Activated CD4-positive, alpha-beta T cell treated with anti-CD3 and anti-CD28 coated beads, Interleukin-2, Interleukin-6, amounts not matched to agents 100 ng/mL and 50 ng/mL, durations not matched to agents 16 hours and 8 hours (primary cell): ENCODE results near the gene HYDIN.

ENCODE experiments used
- DNase-seq: peaks from one replicate; pipeline ENCODE4 v3.0.0-alpha.2; 2020

Gene HYDIN

DNA sequence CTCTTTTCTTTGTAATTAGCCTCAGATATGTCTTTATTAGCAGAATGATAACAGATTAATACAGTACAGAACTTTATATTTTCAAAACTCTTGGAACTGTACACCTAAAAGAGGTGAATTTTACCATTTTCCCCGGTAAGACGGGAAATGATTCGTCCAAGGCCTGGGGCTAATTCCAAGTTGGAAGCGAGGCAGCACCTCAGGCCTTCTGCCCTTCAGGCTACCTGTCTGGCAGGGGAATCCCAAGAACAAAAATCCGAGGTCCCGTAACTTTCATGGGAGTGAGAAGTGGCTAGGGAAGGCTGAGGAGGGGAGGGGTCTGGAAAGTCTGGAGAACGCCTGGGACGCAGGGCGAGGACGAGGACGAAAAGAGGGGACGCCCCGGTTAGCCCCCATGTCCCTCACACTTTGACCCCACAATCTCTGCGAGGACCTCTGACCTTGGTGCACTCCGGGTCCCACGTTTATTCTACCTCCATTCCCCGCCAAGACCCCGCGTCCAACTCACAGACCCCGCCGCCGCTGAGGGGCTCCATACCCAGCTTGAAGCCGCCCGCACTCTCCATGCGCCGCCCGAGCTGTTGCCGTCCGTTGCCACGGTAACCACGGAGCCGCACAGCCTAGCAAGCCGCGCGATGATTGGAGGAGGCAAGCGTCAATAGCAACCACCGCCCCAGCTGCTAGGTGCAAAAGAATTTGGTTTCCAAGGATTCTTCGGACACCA lies at the start of gene HYDIN:
Gene HYDIN (minus strand): TSS at position 601 of the 724 bp plus-strand sequence. CDS start 43,827 bp downstream, outside the sequence.
- DNase-seq = peak; percentile 25

DNA sequence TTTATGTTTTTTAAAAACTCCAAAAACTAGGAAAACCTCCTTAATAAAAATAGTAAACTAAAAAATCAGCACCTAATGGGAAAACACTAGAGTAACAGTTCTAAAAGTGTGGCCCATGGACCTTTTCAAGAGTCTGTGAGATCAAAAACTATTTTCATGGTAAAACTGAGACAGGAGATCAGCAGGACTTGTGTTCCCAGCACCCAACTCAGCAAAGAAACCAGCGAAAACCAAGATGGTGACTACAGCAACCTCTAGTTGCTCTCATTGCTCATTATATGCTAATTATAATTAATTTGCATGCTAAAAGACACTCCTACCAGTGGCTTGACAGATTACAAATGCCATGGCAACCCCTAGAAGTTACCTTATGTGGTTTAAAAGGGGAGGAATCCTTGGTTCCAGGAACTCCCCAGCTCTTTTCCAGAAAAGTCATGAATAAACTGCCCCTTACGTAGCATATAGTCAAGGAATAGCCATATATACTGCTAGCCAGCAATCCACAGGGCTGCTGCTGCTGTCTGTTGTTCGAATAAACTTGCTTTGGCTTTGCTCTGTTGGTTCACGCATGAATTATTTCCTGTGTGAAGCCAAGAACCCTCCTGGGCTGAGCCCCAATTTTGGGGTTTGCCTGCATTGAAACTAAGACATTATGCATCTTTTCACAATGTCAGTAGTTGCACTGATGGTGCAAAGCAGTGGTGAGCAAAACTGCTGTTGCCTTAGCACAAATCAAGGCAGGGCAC lies 46.2 kb upstream of the HYDIN start:
- no peak for DNase-seq

DNA sequence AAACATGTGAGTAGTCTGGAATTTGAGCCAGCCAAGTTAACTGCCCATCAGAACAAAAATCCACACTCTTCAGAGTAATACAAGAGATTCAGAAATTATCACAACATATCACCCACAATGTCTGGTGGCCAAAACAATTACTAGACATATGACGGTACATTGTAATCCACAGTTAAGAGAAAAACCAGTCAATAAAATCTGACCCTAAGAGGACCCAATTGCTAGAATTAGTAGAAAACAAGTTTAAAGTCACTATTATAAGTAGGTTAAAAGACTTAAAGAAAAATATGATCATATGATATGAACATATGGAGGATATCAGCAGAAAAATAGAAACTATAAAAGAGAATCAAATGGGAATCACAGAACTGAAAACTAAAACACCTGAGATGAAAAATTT lies 42.9 kb upstream of the HYDIN start:
- DNase-seq = no peak

DNA sequence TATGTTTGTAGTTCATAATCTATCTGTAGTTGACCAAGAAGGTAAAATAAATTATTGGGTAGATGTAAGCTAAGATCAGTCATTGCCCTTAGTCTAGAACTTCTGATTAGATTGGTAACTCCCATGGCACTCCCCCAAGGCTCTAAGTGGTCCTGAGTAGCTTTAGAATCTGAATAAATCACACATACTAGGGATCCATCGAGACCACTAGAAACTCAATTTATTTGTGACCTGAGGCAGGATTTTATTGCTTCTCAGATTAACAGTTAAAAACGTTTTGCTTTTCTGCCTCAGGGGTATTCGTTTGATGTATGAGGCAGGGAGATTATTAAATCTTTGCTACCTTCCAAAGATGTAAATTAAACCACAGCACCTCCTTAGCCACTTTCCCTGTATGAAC lies 33.8 kb upstream of the HYDIN start:
- DNase-seq = no peak

DNA sequence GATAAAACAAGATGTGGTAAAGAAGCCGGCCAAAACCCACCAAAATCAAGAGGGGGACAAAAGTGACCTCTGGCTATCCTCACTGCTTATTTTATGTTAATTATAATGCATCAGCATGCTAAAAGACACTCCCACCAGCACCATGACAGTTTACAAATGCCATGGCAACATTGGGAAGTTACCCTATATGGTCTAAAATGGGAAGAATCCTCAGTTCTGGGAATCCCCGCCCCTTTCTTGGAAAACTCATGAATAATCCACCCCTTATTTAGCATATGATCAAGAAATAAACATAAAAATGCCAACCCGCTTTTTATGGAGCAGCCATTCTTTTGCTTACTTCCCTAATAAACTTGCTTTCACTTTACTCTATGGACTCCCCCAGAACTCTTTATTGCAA lies 33.1 kb upstream of the HYDIN start:
- no peak for DNase-seq

DNA sequence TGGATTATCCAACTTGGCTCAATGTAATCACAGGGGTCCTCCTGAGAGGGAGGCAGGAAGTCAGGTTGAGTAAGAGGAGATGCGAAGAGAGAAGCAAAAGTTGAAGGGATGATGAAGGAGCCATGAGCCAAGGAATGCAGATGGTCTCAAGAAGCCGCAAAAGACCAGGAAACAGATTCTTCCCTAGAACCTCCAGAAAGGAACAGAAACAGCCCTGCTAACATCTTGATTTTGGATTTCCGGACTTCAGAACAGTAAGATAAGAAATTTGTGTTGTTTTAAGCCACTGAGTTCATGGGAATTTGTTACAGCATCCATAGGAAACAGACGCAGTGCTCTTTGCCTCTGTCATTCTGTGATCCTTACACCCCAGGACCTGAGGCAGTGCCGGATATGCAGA lies 31.9 kb upstream of the HYDIN start:
- DNase-seq = no peak

DNA sequence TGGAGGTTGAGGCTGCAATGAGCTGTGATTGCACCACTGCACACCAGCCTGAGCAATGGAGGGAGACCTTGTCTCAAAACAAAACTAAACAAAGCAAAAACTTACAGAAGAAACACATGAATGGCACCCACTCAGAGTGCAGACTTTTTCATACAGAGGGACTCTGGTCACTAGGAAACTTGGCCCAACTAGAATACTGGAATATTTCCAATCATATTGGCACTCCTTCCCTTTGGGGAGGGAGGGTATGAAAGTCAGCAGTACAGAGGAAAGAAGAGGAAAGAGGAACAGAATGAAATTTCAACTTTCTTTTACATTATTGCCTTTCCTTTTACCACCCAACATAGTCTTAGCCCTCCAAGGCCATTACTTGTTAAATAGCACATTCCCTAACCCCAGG lies 30.5 kb upstream of the HYDIN start:
- no peak for DNase-seq

DNA sequence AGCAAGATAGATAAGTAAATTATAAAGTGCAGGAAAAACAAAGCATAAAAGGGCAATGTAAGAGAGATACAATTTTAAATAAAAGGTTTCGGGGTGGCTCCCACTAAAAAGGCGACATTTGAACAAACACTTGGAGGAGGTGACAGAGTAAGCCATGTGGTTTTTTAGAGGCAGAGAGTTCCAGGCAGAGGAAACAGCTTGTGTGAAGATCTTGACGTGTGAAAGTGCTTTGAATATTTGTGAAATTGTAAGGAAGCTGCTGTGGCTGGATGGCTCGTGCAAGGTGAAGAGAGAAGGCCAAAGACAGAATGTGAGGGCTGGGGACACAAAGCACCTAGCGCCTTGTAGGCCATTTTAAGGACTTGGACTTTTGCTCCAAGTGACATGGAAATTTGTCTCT lies 28.6 kb upstream of the HYDIN start:
- DNase-seq = no peak

DNA sequence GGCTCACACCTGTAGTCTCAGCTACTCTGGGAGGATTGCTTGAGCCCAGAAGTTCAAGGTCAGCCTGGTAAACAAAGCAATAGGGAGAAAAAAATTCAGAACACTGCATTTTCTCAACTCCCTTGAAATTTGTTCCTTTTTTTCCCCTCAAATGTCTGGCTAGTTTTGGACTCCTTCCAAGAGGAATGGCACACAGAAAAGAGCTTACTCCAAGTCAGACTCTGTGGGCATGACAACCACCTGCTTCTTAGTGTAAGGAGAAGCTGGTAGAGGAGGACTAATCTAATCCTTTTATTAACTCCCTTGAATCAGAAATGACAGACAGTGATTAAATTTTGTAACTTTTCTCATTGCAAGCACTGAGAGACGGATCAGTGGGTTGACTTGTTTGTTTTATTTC lies 27.9 kb upstream of the HYDIN start:
- DNase-seq = no peak

DNA sequence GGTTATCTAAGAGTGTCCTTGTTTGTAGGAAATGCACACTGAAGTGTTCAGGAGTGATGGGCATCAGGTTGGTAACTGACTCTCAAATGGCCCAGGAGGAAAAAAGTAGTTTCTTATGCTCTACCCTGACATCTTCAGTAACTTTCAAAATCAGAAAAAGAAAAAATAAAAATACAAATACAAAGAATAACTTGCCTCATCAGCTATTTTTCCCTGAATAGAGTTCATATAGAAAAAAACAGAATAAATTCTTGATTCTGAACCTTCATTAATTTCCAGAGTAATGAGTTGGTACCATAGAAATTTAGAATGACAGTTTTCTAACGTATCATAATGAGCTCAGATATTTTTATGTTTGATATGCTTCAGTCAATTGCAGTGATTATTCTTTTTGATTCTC lies 27.2 kb upstream of the HYDIN start:
- DNase-seq = no peak

DNA sequence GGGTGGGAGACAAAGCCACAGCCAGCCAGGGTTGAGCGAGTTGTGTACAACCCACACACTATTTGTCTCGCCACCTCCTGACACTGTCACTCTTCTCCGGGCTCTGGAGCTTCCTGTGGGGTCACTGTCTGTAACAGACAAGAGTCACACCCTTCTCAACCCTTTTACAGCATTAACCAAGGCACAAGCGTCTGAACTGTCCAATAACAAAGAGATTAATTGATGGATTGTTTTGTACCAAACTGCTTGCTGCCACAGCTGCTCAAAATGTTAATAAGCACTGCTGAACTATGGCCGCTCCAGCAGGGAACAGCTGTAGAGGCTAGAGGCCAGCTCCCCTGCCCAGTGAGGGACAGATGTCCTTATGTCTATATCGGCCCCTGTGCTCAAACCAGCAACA lies 25.2 kb upstream of the HYDIN start:
- no peak for DNase-seq

DNA sequence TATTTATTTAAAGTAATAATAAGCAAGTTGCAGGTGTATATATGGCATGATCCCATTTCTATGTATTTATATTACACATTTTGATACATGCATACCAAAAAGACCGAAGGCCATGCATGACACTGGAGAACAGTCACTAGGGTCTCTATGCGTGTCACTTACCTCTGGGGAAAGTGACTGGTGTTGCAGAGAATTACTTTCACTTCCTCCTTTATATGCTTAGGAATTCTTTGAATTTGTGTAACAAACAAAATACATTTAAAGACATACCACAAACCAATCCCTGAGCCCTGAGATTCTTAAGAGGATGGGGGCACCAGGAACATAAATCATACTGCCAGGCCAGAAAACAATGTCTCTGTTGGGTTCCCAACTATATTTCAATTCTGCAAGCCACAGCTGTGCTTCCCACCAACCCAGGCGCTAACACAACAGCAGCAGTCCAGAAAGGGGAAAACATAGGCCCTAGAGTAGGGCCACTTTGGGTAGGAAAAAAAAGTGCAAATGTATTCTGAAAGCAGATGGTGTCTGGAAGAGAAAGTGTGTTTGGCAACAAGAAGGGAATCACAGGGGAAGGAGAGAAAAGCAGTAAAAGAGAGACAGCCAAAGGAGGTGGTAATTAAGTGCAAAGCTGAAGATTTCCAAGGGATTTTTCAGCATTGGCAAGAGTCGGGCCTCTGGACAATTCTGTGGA lies 24.5 kb upstream of the HYDIN start:
- DNase-seq = no peak

DNA sequence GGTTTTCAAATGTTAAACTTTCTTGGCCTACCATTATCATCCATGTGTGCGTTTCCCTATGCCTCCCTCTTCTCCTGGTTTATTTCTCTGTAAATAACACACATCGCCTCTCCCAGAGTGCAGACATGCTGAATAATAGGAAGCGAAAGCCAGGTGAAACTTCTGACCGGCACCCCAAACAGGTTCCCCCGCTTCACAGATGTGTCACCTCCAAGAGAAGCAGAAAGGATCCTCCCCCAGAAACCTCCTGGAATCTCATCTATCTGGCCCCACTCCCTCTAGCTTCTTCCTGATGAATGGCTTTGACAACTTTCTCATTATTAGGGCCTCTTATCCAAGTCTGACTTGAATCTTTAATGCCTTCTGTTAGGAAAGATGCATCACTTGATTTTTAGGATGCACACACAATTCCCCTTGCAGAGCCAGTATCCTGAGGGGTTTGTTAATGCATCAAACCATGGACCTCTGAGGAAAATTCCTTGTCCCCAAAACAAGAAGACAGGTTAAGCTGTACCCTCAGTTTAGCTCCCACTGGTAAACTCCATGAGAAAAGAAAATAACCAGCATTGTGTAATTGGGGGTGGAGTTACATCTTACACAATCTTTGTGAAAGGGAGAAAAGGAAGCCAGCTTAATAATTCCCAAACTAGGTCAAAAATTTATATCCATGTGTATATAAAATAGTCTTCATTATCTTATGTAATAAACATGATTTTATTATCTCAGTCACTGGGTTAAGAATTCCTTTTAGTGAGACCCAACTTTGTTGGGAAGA lies 20.1 kb upstream of the HYDIN start:
- DNase-seq = no peak

DNA sequence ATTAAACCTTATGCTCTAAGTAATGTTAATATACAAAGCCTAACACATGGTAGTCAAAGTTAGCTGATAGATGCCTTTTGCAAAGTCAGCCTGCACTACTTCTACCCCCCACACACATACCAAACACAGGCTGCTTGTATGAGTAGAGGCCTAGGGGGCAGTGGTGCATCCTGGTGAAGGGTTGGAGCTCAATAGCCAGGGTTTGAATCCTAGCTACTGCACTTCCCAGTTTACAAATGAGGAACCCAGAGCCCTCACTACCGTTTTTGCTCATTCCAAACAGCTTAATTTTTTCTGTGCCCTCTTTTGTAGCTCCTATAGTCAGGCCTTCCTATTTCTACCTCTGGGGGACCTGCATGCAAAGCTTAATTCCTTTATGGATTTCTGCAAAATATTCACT lies 18.9 kb upstream of the HYDIN start:
- DNase-seq = no peak

DNA sequence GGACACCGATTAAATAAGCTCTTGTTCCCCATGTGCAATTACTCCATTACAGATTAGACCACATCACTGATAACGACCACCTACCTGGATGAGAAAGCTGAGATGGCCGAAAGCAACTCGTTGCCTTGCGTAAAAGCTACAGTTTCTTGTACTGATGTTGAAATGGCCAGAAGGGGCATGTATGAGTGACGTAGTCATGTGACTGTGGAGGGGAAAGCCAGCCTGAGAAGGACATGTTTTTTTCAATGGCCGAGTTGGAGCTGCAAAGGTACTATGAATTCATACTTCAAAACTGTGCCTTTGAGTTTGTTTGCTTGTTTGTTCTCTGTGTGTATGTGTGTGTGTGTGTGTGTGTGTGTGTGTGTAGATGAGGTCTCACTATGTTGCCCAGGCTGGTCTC lies 17.0 kb upstream of the HYDIN start:
- DNase-seq = no peak

DNA sequence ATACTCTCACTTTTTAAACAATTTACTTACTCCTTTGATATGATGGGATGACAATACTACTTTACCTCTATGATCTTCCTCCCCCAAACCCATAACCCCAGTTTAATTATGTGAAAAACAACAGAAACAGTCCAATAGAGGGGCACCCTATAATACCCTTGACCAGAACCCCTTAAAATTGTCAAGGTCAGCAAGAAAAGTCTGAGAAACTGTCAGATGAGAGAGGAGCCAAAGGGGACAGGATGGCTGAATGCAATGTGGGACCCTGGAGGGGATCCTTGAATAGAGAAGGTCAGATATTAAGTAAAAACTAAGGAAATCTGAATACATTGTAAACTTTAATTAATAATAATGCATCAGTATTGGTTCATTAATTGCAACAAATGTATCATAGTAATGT lies 15.8 kb upstream of the HYDIN start:
- DNase-seq = no peak

DNA sequence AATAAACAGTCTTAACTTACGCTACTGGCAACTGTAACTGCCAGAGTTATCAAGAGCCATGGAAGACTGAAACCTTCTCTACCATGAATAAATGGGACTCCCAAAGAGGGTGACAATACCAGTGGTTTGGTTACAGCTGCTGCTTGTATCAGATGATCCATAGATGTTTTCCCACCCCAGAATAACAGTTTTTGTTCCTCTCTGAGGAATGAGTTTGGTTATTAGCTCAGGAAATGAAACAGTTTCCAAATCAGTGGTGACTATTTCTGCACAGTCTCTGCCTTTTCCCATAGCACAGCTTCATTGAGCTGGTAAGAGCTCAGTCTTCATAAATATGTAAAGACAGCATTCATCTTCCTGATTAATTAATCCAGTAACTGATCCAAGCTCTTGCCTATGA lies 14.0 kb upstream of the HYDIN start:
- DNase-seq = no peak

DNA sequence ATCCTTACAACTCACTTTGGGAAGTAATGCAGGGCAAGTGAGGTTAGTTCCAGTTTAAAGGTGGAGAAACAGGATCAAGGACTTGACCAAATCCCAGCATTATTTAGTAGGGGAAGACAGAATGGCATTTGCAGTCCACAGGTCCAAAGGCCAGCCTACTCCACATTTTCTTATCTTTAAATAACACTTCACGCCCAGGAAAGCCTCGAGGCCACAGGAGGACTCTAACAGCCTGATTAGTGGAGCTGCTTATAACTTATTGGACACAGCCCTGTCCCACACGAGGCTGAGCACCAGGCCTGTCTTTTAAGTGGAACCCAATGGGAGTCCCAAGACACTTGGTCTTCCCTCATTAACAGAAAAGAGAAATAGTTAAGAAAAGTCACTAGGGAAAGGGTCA lies 12.1 kb upstream of the HYDIN start:
- DNase-seq = no peak

DNA sequence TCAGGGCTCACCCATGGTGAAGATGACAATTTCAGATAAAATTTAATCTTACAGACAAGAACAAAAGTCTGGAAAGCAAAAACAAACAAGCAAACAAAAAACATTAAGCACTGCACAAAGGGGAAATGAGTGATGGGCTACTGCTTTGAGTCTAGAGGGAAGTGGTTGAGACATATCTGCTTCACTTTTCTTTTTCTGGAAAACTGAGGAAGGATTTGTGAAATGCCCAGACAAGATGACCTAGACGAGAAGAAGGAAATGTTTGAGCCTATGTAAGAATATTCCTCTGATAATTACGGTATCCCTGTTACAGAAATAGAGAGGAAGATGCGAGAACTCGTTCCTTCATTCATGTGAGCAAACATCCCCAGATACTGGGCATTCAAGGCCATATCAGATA lies 11.5 kb upstream of the HYDIN start:
- DNase-seq = no peak

DNA sequence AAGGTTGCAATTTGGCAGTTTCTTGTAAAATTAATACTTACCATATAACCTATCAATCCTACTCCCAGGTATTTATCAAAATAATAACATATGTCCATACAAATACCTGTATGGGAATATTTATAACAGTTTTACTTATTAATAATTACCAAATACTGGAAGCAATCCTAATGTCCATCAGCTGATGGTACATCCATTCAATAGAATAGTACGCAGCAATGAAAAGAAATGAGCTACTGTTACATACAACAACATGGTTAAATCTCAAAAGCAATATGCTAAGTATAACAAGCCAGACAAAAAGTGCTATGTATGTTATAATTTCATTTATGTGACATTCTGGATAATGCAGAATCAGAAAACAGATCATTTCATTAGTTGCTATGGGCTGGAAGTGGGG lies 1.2 kb downstream of the HYDIN start:
- DNase-seq = no peak

DNA sequence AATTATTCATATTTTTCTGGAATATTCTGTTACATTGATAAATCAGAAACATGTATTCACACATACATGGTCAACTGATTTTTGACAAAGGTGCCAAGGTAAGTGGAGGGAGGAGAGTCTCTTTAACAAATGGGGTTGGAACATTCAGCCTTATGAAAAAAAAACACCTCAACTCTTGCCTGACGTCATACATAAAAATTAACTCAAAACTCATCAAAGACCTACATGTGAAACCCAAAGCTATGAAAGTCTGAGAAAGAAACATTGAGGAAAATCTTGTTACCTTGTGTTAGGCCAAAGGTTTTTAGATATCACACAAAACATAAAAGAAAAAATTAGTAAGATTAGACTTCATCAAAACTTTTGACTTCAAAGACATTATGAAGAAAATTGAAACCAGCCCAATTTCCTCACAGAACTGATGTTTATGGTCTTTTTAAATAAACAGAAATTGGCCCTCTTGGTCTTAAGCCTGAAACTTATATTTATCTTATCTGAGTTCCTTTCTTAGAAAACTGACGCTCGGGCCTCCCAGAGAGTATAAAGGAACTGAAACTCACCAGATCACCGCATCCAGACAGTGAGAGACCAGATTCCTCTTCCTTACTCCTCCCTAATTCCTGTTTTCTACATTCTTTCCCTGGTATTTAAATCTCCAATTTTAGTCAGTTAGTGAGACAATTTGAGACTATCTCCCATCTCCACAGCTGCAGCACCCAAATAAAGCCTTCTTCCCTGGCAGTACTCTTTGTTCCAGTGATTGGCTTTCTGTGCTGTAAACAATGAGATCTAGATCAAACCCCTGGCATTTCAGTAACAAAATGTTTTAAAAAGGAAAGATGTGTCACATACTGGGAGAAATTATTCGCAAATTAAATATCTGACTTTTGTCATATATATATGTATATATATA lies 4.0 kb downstream of the HYDIN start:
- no peak for DNase-seq

DNA sequence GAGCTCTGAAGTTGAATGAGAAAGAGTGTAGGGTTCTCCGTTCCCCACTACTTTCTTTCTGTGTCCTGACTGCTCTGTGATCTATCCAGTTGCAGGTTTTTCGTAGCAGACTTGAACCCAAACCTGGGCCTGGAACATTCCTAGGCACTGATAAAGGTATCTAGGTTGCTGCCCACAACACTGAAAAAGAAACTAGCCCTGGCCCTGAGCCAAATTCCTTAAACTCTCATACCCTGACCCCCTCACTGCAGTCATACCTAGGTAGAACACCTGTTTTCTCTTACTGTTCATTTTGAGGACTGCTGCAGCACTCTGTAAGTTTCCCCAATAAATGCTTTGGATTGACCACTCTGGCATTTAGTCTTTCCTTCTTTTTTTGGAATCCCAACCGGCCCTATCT lies 5.4 kb downstream of the HYDIN start:
- DNase-seq = no peak
